T-helper 17 cell (primary cell): ENCODE data around the gene PGAP1. TPM values are rescaled to one million over a fixed set of nuclear protein-coding genes. Genes with fewer than 3 reads are reported as not detected.
"Not testable (repeated sequence)": the region's sequence is repeated elsewhere in the genome, so short reads cannot be mapped to it uniquely, and the experiment has no call there.

Experiments
- ATAC-seq: fragments of 150-1000 bp; cut with Tn5 transposase; 2 replicates; pipeline ENCODE4 v1.10.0; 2021; ENCODE audit warnings: mild to moderate bottlenecking, moderate library complexity
- DNase-seq, 3 donors: peaks; one replicate each; pipeline versions ENCODE4 v3.0.0 to v3.0.0-alpha.2; 2020 to 2021
- H3K9me3 ChIP-seq: one replicate; pipeline ENCODE4 v1.7.0; 2013; ENCODE audit warnings: low read length, mild to moderate bottlenecking; ENCODE audit not compliant: control insufficient read depth, poor library complexity, severe bottlenecking
- H3K27ac Mint-ChIP-seq: one replicate; pipeline ENCODE4 v1.8.0; 2022; ENCODE audit warnings: mild to moderate bottlenecking, moderate library complexity, mixed read lengths
- H3K27me3 Mint-ChIP-seq: one replicate; pipeline ENCODE4 v1.8.0; 2022; ENCODE audit warnings: mixed read lengths
- H3K36me3 Mint-ChIP-seq: one replicate; pipeline ENCODE4 v1.8.0; 2022; ENCODE audit warnings: low read depth, mixed read lengths
- H3K4me1 Mint-ChIP-seq: one replicate; pipeline ENCODE4 v1.8.0; 2022; ENCODE audit warnings: mild to moderate bottlenecking, mixed read lengths
- H3K4me3 Mint-ChIP-seq: one replicate; pipeline ENCODE4 v1.8.0; 2022; ENCODE audit warnings: mild to moderate bottlenecking, moderate library complexity, mixed read lengths
- total RNA-seq, 4 donors: library from RNA in 2 of 4; stranded (reverse) in 2 of 4; gene quantifications; one replicate each; pipeline ENCODE4 v1.2.3 and lab custom pipeline; 2022 to 2026

PGAP1 gene
- total RNA-seq, 2 donors from 2014 or later = 14.9 to 17.7 TPM

DNA sequence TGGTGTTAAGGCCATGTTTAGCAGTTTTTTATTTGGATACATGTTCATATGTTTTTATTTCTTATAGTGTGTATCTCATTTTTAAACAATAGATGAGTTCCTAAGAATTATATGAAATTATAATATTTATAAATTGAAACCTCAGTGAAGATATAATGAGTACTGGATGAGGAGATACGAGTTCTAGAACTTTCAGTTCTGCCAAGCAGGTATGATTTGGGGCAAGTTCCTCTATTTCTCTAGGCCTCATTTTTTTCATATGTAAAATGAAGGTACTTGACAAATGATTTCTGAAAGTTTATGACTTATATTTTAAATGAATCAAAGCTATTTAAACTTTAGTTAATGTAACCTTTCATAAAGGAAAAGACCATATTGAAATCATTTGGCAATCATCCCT, 8.2 kb upstream of the PGAP1 start:
- Mint-ChIP-seq H3K27me3 (peaks cover 2% of the 10 kb centered on the region), H3K4me1 (peaks cover 5% of the 10 kb centered on the region), H3K36me3 (no peaks in the 10 kb centered on the region), H3K27ac (peak overlapping the region; percentile 69), H3K4me3 (no peak overlapping the region)
- no peak for DNase-seq
- H3K9me3 ChIP-seq = no peaks in the 10 kb centered on the region
- ATAC-seq = no peak

DNA sequence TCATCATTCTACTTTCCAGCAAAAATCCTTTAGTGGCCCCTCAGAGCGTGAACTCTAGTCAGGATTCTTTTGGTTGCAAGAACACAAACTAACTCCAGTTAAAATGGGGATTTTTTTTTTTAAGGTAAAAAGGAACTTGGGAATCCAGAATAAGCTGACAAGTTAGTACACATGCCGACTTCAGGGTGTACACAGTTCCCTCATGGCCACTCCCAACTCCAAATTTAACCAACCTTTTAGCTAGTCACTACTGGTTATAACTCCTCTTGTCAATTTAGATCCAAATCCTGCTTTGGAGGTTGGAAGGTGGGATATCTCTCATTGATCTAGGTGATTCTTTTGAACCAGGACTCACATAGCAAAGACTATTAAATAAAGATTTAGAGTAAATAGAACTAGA, 5.0 kb upstream of the PGAP1 start:
- H3K27ac Mint-ChIP-seq = no peak overlapping the region
- peaks cover 3% of the 10 kb centered on the region for H3K36me3 Mint-ChIP-seq
- H3K9me3 ChIP-seq = no peaks in the 10 kb centered on the region
- no peaks in the 10 kb centered on the region for H3K27me3 Mint-ChIP-seq
- peaks cover 19% of the 10 kb centered on the region for H3K4me1 Mint-ChIP-seq
- DNase-seq = no peak
- no peak overlapping the region for H3K4me3 Mint-ChIP-seq
- ATAC-seq = no peak

DNA sequence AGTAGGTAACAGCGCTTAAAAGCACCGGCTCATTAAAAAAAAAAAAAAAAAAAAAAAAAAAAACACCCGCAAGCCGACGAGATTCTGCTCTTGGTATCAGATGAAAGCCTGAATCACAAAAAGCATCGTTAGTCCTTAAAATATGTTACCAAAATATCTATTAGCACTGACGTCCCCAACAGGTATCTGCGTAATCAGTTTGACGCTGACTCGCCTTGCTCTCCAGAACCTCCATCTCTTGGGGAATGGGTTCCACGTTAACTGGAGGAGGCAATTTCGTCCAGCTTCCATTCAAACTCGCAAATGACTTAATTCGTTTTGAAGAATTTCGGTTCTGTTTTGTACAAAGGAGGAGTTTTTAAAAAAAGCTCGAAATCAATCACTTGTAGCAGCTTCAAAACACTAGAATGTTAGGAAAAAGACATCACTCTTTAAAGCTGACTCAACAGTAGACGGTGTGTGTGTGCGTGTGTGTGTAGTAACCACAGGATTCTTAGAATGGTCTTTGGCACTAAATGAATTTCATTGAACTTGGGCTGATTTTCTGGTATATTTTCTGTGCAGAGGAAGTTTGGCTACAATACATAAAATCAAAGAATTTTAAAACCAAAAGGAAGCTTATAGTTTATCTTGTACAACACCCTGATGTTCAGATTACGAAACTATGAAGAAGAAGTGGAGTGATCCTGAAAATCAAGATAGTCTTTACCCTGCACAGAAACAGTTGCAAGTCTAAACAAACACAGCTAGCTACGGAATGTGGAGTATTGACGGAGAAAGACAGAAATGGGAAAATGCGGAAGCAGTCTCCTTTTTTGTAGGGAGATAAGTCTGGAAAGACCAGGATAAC, 1.1 kb upstream of the PGAP1 start:
- H3K4me1 Mint-ChIP-seq = peaks cover 32% of the 10 kb centered on the region
- peak overlapping the region; percentile 97 for H3K27ac Mint-ChIP-seq
- H3K9me3 ChIP-seq = no peaks in the 10 kb centered on the region
- DNase-seq = peak in 2 of 3 donors; percentile 10 to 18
- peaks cover 10% of the 10 kb centered on the region for H3K36me3 Mint-ChIP-seq
- H3K4me3 Mint-ChIP-seq = peak overlapping the region; percentile 100
- peak; percentile 56 for ATAC-seq
- no peaks in the 10 kb centered on the region for H3K27me3 Mint-ChIP-seq

DNA sequence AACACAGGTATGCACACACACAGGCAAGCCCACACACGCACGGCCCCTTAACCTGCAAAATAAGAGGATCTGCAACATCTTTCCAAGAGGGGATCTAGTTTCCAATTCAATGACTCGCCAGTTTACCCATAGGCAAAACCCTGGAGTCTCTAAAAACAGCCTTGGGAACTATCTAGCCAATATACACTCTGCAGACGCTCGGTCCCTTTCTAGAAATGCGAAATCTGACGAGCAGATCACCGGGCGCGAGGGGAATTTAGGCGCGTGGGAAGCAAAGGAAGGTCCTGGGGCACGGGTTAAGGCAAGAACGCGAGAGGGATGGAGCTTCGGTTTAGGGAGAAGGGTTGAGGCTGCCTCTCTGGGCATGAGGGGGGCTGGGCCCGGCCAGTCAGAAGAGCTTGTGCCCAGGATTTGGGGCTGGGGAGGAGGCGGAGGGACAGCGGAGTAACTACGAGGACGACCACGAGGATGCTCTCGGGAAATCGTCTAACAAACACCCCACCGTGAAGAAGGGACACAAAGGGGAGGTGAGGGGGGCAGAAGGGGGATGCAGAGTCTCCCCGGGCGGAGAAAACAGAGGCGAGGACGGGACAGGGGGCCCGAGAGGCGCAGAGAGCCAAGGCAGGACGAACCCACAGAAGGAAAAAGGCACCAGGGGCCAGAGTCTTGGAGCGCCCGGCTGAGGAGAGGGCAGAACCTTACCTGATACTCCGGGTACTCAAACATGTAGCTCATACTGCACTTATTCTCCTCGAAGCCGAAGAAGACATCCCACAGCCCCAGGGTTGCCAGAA, 542 bp downstream of the PGAP1 start:
- peak overlapping the region; percentile 100 for H3K4me3 Mint-ChIP-seq
- no peaks in the 10 kb centered on the region for H3K27me3 Mint-ChIP-seq
- ATAC-seq (peak; percentile 38), DNase-seq (peak in 2 of 3 donors; percentile 7 to 8)
- H3K27ac Mint-ChIP-seq = peak overlapping the region; percentile 97
- no peaks in the 10 kb centered on the region for H3K9me3 ChIP-seq
- H3K36me3 Mint-ChIP-seq = peaks cover 10% of the 10 kb centered on the region
- peaks cover 38% of the 10 kb centered on the region for H3K4me1 Mint-ChIP-seq

DNA sequence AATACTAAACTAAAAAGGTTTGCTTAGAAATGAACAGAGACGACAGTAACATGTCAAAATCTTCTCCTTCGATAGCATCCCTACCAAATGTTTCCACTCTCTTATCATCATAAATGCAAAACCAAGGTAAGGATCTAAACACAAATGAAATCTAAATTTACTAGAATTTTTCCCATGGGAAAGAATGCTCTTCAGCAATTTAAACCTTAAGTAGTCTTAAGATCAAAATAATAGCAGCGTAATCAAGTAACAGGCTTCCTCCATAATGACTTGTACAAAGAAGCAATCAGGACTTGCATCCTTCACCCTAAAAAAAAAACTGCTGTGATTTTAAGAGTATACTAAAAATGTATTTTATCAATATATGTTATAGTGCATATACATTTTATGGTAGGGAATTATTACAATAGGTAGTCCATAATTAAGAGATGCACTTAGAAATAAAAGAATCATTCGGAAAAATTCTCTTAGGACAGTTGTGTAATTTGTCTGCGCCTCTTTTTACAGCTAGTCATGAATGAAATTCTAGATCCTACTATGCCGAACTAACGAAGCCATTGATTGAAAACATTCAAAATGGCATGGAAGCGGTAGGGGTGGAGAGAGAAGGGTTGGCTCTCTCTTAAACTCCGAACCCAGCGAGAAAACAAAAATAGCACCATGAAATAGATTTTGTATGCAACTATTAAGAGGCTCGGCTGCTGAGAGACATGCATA, 1.3 kb downstream of the PGAP1 start:
- H3K36me3 Mint-ChIP-seq = peaks cover 10% of the 10 kb centered on the region
- ATAC-seq = no peak

DNA sequence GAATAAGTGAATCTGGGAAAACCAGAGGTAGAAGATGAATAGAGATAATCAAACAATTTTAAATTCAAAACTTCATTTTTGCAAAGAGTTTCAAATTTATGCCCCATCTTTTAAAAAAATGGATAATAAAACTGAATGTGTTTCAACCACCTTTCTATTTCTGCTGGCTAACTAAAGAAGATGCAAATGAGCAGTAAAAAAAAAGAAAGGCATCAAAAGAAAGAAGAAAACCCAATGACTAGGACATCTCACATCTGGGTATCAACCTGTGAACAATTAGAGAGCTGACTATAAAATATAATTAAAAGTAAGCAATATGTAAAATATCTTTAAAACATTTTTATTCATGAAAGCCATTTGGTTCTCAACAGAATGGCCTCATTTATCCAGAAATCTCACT, 2.5 kb downstream of the PGAP1 start:
- no peak for ATAC-seq
- Mint-ChIP-seq H3K27ac (peak overlapping the region; percentile 70), H3K36me3 (peaks cover 15% of the 10 kb centered on the region), H3K27me3 (no peaks in the 10 kb centered on the region), H3K4me3 (peak overlapping the region; percentile 19), H3K4me1 (peaks cover 43% of the 10 kb centered on the region)
- no peak for DNase-seq
- no peaks in the 10 kb centered on the region for H3K9me3 ChIP-seq

More for the DNA sequence above, 1.3 kb downstream of the PGAP1 start:
- H3K4me3 Mint-ChIP-seq = peak overlapping the region; percentile 100
- no peak for DNase-seq
- no peaks in the 10 kb centered on the region for H3K27me3 Mint-ChIP-seq
- peaks cover 40% of the 10 kb centered on the region for H3K4me1 Mint-ChIP-seq
- no peaks in the 10 kb centered on the region for H3K9me3 ChIP-seq
- H3K27ac Mint-ChIP-seq = peak overlapping the region; percentile 97

DNA sequence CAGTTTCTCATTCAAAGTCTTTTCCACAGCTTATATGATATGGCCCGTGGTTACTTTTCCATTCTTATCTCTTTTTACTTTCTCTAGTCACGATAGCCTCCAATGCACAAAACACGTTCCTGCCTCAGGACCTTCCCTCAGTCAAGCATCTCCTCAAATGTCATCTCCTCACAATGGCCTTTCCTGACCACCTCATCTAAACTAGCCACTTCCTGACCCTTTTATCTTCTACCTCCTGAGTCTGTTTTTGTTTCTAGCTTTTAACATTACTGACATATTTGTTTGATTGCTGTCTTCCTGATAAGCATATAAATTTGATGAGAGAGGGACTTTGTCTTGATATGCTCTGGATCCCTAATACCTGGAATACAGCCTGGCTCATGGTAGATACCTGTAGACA, 7.6 kb downstream of the PGAP1 start:
- H3K4me1 Mint-ChIP-seq = peaks cover 29% of the 10 kb centered on the region
- no peak overlapping the region for H3K27ac Mint-ChIP-seq
- no peak for DNase-seq
- no peak for ATAC-seq
- H3K4me3 Mint-ChIP-seq = no peak overlapping the region
- H3K27me3 Mint-ChIP-seq = no peaks in the 10 kb centered on the region
- no peaks in the 10 kb centered on the region for H3K9me3 ChIP-seq
- peaks cover 9% of the 10 kb centered on the region for H3K36me3 Mint-ChIP-seq

DNA sequence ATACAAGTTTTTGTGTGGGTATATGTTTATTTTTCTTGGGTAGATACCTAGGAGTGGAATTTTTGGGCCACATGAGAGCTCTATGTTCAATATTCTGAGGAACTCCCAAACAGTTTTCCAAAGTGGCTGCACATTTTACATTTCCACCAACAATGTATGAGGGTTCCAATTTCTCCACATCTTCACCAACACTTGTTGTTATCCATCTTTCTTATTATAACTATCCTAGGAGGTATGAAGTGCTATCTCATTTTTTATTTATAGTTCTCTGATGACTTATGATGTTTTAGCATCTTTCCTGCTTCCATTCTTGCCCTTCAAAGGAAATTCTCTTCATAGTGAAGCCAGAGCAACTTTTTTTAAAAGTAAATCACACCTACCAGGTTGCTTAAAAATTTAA, 8.7 kb downstream of the PGAP1 start:
- Mint-ChIP-seq H3K4me1 (peaks cover 26% of the 10 kb centered on the region), H3K36me3 (peaks cover 9% of the 10 kb centered on the region), H3K4me3 (no peak overlapping the region), H3K27ac (peak overlapping the region; percentile 2), H3K27me3 (no peaks in the 10 kb centered on the region)
- DNase-seq (no peak), ATAC-seq (no peak)
- H3K9me3 ChIP-seq = no peaks in the 10 kb centered on the region

DNA sequence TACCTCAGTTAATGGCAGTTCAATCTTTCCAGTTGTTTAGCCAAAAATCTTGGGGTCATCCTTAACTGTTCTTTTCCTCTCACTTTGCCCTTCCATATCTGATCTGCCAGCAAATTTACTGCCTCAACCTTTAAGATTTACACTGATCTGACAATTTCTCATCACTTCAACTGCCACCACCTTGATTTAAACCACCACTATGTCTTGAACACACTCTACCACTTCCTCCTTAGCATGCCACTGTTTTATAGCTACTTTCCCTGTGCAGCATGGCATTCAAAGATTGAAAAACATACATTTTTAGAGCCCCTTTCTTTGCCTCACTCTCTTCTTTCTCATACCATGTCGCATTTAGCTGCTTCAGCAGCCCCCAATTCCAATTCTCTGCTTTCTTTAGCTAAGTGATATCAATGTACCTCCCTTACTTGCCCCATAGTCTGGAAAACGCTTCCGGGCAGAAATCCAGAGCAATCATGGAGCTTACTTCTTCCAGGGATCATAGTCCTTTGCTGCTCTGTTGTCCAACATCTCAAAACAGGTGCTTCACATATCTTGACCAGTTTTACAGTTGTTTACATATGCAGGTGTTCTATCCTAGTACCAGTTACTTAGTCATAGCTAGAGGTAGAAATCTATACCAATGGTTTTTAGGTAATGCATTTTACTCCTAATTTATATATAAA, 10.9 kb downstream of the PGAP1 start:
- Mint-ChIP-seq H3K4me1 (peaks cover 19% of the 10 kb centered on the region), H3K36me3 (peaks cover 9% of the 10 kb centered on the region), H3K27me3 (no peaks in the 10 kb centered on the region), H3K27ac (peak overlapping the region; percentile 75), H3K4me3 (peak overlapping the region; percentile 63)
- ATAC-seq = peak; percentile 70
- DNase-seq = no peak
- H3K9me3 ChIP-seq = no peaks in the 10 kb centered on the region

DNA sequence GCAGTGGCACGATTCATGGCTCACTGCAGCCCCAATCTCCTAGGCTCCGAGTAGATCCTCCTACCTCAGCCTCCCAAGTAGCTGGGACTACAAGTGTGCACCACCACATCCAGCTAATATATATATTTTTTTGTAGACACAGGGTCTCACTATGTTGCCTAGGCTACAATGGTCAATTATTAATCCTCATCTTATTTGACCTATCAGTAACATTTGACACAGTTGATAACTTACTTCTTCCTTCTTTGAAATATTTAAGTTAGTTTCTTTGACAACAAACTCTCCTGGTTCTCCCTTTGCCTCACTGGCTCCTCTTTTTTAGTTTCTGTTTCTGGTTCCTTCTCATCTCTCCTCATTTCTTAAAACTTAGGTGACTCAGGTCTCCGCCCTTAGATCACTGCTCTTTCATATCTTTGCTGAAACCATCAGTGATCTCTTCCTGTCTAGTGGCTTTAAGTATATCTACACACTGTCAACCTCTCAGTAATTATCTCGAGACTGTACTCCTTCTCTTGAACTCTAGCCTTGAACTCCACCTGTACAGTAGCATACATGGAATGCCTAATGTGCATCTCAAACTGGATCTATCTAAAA, 11.5 kb downstream of the PGAP1 start:
- DNase-seq = no peak
- Mint-ChIP-seq H3K36me3 (peaks cover 9% of the 10 kb centered on the region), H3K4me1 (peaks cover 19% of the 10 kb centered on the region), H3K27me3 (no peaks in the 10 kb centered on the region), H3K4me3 (peak overlapping the region; percentile 63), H3K27ac (peak overlapping the region; percentile 75)
- peak; percentile 94 for ATAC-seq
- H3K9me3 ChIP-seq = no peaks in the 10 kb centered on the region

DNA sequence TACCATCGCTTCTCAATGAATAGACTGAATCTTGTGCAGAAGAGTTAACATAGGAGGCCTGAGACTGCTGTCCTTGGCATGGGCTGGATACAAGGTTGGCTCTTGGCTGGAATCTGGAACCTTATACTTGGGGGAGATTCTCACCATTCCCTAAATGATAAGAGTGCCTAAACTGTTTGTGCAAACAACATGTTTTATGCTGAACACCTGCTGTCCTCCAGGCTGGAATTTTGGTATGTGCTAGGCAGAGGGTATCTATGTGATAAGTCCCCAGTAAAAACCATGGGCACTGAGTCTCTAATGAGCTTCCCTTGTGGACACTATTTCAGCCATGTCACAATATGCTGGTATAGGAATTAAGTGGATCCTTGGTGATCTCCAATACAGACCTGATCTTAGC, 12.8 kb downstream of the PGAP1 start:
- peaks cover 14% of the 10 kb centered on the region for H3K4me1 Mint-ChIP-seq
- H3K36me3 Mint-ChIP-seq = peaks cover 2% of the 10 kb centered on the region
- ATAC-seq (no peak), DNase-seq (no peak)
- no peaks in the 10 kb centered on the region for H3K27me3 Mint-ChIP-seq
- peak overlapping the region; percentile 75 for H3K27ac Mint-ChIP-seq
- H3K9me3 ChIP-seq = no peaks in the 10 kb centered on the region
- no peak overlapping the region for H3K4me3 Mint-ChIP-seq

DNA sequence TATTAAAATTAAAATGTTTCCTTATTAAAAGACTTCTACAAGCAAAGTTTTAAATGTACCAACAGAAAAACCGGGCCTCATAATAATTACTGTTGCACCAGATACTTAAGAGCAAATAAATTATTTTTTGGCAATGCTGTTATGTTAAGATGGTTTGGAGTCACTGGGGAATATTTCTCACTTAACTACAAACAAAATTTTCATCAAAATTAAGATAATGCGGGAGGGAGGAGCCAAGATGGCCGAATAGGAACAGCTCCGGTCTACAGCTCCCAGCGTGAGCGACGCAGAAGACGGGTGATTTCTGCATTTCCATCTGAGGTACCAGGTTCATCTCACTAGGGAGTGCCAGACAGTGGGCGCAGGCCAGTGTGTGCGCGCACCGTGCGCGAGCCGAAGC, 21.1 kb downstream of the PGAP1 start:
- H3K9me3 ChIP-seq, DNase-seq, H3K4me1 Mint-ChIP-seq, H3K27me3 Mint-ChIP-seq, ATAC-seq, H3K36me3 Mint-ChIP-seq, H3K4me3 Mint-ChIP-seq: not testable (repeated sequence)
- peak overlapping the region; percentile 11 for H3K27ac Mint-ChIP-seq
